Fibroblast of pulmonary artery (primary cell): ENCODE measurements around the gene ICAM1.
A peak's percentile ranks its signal among the peaks of the same experiment; 100 is the strongest.

Source experiments
- DNase-seq: peaks from one replicate; pipeline ENCODE4 v3.0.0-alpha.2; 2010; ENCODE audit warnings: low read depth
- H3K4me3 ChIP-seq: replicated peaks from 2 replicates; pipeline ENCODE4 v1.5.1; 2011; ENCODE audit warnings: low read depth, mild to moderate bottlenecking, control low read depth, low read length, moderate library complexity
- CTCF ChIP-seq: IDR thresholded peaks from 2 replicates; pipeline ENCODE4 v1.5.1; 2011; ENCODE audit warnings: mild to moderate bottlenecking, control low read depth, low read length, inconsistent platforms; ENCODE audit errors: missing control alignments

ICAM1 gene

GRCh38 chr19:10269333-10270179 lies 1.4 kb upstream of the ICAM1 start:
- H3K4me3 ChIP-seq = peak overlapping the region; percentile 85
- DNase-seq = peak; percentile 87
- TF ChIP-seq CTCF = peak; percentile 85

- no peak for TF ChIP-seq CTCF
- peak overlapping the region; percentile 85 for H3K4me3 ChIP-seq
- DNase-seq = peak; percentile 53
These were observed 722 bp upstream of the ICAM1 start for GRCh38 chr19:10270180-10270615.

GRCh38 chr19:10271543-10272086 lies 695 bp downstream of the ICAM1 start:
- peak; percentile 46 for DNase-seq
- TF ChIP-seq CTCF = no peak
- H3K4me3 ChIP-seq = peak overlapping the region; percentile 85

GRCh38 chr19:10274589-10274988 lies 3.7 kb downstream of the ICAM1 start:
- no peak for TF ChIP-seq CTCF
- H3K4me3 ChIP-seq = no peak overlapping the region
- DNase-seq = no peak

GRCh38 chr19:10277795-10278589 lies 7.1 kb downstream of the ICAM1 start:
- DNase-seq = no peak
- TF ChIP-seq CTCF = no peak
- H3K4me3 ChIP-seq = no peak overlapping the region

GRCh38 chr19:10278935-10279334 lies 8.0 kb downstream of the ICAM1 start:
- DNase-seq = no peak
- TF ChIP-seq CTCF = no peak
- no peak overlapping the region for H3K4me3 ChIP-seq
